Dedifferentiated amniotic fluid mesenchymal stem cell (primary cell): ENCODE data around the gene ADRA1B.
"Not testable (repeated sequence)": the region's sequence is repeated elsewhere in the genome, so short reads cannot be mapped to it uniquely, and the experiment has no call there.

Experiments used
- DNase-seq: peaks from one replicate; pipeline ENCODE4 v3.0.0-alpha.2; 2016; ENCODE audit errors: extremely low spot score

ADRA1B gene

DNA sequence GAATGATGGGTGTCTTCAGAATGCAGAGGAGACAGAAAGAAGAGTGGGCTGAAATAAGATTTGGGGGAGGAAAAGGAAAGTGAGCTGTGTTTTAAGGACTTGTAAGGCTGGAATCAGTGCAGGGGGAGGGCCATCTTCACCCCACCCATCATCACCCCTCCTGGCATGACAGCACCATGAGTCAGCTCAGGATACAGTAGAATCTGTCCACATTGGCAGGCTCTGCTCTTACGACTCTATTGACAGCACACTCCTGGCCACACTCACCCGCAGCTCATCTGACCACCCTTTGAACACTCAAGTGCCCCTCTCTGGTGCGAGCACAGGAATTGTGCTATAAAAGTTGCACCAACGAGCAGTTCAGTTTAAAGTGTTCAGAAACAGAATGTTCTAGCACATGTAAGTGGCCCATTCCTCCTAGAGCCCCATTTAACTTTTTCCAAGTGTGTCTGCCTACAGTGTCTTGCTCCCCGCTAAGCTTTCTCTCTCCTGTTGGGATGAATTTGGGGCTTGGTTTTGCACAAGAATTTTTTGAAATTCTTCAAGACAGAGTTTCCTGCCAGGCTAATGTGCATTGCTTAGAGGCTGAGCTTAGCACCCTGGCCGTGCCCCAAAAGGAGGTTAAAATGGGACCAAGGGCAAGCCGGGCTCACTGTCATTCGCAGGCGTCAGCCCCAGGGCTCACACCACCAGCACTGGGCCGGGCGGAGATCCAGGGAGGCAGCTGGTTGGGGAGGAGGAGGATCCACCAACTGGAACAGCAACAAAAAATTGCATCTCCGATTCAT is 12.0 kb downstream of the ADRA1B start:
- peak; percentile 61 for DNase-seq

DNA sequence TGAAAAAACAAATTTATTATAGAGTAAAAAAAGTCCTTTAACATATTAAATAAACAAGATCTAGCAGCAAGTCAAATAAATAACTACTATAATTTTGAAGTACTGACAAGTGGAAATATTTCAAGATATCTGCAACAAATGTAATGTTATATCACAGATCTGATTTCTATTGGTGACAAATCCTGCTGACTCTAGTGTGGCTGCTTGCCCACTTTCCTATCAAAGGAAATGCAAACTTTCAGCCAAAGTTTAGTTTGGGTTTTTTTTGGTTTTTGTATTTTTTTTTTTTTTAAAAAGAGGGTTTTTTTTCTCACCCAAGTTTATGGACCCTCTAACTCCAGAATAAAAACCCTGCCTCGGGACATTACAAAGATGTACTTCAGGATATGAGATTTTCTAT is 12.9 kb downstream of the ADRA1B start:
- no peak for DNase-seq

DNA sequence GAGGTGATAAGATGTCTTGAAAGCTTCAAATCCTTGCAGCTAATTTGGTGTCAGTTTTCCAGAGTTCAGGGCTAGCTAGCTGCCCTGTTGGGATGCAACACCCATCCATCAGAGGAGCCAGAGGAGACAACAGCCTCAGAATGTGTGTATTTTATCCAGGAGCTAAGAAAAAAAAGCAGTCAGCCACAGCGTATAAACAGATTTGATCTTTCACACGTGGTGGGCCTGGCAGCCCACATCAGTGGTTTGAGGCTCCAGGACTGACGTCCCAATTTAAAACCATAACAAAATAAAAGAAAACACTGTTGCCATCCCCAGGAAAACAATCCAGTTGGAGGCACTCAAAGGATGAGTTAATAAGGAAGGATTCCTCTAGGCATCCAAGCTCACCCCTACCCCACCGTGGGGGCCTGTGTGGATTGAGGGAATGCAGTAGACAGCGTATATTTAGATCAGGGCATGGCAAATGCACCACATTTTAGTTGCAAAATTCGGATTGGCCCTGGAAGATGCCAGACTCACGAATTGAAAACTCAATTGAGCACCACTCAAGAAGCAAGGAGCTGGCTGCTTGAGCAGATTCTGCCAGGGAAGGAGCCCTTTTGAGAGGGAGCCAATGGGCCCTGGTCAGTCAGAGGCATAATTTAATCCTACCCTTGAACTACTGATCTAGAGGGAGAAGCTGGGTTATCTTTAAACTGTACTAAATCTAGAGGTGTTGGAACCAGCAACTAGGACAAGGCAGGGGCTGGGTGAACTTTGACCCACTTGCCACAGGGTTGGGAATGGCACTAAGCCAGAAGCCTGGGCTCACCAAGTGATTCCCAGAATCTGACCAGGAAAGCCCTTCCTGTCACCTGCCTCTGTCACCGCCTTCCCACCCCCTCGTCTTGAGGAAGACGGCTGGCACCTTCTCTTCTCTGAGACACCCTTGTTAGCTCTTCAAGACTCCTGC is 17.5 kb downstream of the ADRA1B start:
- no peak for DNase-seq

DNA sequence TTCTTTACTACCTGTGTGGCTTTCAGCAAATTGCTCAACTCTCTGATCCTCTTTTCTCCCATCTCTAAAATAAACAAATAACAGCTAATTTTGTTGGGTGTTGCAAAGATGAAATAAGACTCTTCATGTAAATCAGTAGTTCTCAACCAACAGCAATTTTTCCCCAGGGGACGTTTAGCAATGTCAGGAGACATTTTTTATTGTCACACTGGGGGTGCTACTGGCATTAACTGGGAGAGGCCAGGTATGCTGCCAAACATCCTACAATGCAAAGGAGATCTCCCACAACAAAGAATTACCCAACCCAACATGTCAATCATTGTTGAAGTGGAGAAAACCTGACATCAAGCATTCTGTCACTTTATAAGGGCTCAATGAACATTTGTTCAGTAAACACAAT is 19.7 kb downstream of the ADRA1B start:
- no peak for DNase-seq

DNA sequence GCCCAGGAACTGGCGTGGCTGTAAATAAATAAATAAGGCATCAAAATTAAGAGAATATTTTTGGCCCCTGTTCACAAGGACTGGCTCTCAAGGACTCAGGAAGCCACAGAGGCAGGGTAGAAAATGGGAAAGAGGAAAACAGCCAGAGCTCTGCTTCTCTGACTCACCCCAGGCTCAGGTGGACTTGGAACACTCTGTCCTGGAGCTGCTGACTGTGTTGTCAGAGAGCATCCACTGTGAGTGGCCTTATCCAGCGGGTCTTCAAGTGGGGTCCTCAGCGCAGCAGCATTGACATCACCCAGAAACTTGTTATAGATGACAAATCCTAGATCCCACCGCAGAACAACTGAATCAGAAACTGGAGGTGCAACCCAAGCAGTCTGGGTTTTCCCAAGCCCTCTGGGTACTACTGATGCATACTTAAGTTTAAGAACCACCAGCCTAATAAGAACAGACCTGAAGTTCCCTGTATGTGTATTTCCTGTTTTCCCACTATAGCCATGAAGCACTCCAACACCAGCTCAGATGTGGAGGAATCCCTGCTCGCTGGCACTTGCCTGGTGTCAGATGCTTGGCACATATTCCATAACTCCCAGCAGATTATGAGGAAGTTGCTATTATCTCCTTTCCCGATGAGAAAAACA is 20.5 kb downstream of the ADRA1B start:
- no peak for DNase-seq

DNA sequence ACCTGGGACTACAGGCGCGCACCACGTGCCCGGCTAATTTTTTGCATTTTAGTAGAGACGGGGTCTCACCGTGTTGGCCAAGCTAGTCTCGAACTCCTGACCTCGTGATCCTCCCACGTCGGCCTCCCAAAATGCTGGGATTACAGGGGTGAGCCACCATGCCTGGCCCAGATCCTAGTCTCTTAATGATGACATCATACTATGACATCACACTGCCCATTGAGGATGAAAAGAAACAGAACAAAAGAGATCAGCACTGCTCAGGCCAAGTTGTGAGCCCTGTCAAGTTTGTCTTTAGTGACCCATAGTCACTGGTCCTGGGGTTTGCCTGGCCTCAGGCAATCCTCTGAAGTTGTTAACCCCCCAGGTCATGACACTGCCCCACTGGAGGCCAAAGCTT is 21.3 kb downstream of the ADRA1B start:
- no peak for DNase-seq

DNA sequence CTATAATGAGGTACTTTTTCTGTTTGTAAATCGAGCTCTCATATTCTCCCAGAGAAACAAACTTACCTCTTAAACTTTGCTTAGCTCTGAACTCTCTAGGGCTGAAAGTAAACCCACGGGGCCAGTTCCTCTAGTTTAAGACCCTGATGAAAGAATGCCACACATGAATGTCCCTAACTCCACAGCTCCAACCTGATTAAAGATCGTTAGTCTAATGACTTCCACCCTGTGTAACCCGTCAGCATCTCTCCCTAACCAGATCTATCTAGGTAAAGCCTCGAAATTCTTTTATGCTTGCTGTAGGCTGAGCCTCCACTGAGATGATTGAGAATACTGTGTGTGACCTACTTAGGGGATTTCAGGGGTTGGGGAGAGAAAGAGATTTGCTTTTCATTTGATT is 27.0 kb downstream of the ADRA1B start:
- DNase-seq = no peak

DNA sequence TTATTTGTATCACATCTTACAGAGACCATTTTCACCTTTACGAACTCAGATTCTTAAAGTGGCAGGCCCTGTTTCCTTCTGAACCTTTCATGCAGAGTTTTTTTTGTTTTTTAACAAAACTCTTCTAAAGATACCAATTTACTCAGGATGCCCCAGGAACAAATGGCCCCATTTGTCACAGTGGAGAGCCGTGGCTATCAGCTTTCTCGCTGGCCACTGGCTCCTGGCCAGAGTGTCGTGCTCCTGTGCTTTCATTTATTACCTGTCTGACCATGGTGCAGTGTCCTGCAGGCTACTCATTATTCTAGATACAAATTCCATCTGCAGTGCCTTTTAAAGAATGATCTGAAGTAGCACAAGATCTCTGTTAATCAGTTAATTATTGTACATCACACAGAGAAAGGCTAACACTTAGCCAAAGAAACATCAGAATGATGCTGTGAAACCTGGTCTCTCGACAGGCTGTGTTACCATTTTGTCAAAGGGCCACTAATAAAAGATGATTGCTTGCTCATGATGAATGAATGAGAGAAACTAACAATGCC is 27.8 kb downstream of the ADRA1B start:
- DNase-seq = no peak

DNA sequence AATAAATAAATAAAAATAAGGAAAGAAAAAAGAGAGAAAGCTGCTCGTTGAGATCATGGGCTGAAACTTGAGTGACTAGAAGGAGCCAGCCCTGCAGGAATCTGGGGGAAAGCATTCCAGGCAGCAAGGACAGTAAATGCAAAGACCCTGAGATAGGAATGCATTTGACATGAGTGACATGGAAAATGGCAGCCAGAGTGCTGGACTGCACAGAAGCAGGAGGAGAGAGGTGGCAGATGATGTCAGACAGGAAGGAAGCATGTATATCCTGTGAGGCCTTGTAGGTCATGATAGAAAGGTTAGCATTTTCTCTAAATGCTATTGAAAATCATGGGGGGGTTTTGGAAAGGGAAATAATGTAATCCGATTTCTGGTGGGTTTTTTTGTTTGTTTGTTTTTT is 29.1 kb downstream of the ADRA1B start:
- DNase-seq = no peak

DNA sequence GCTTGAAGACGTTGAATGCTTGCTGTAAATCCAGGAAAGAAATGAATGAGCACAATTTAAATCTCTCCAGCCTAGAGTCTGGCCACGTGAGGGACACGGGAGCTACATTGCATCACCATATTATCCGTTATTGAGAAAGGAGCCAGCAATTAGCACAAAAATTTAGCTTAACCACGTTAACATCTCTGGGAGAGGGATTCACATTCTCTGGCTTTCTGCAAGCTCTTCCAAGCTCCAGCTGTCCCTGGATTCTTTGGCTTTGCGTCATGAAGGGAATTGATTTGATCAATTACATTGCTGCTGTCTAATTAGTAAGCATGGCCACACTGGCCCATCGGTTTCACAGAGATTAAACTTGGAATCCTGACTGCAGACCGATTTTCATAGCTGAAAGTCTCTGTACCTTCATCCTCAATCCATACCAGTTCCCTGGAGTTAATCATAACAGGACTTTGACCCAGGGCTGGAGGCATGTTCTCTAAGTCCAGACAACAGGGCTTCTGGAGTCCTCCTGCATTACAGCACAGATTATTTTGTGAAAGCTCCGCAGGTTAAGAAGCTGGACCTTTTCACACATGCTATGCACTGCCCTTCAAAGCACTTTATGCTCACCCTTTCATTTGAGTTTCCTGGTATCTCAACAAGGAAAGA is 31.6 kb downstream of the ADRA1B start:
- no peak for DNase-seq

DNA sequence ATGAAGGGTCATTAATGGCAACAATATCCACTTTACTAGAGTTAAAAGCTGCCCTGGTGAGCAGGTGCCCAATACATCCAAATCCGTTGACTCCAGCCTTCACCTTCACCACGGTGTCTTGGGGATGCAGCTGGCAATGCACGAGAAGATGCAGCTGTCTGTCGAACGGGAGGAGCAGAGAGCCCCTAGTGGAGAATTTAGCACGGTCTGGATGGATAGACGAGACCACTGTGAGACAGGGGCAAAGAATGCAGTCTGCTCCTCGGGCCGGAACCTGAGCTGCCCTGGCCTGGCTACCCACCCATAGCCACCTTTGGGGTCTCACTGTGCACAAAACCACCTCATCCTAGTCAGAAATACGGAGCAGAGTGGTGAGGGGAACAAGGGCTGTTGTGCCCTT is 35.1 kb downstream of the ADRA1B start:
- no peak for DNase-seq

DNA sequence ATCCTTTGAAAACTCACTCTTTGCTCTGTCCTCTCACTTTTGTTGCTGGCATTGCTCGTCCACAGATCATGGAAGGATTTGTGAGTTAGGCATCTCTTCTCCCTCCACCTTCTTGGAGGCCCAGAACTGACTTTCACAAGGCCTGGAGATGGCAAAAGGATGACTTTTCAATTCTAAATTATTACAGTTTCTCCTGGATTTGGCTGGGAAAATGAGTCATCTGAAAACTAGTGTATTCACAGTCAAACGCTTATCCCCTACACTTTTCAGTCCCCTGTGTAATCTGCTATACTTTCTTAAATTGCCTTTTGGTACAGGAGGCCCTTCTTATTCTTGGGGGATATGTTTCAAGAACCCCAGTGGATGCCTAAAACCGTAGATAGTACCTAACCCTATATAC is 35.6 kb downstream of the ADRA1B start:
- no peak for DNase-seq

DNA sequence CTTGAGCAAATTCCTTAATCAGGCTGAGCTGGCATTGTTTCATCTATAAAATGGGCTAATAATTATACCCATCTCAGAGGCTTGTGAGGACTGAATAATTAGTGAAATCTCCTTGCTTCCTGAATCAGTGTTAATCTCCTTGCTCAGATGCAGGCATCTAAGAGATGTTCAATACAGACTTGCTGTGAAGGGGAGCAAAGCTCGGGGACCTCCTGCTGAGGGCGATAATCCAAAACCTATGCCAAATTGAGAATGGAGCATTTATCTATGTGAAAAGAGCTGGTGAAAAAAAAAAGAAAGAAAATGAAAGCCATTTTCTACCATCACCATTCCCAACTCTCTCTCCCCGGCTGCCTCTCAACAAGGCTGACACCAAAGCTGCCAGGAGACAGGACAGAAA is 37.3 kb downstream of the ADRA1B start:
- no peak for DNase-seq

DNA sequence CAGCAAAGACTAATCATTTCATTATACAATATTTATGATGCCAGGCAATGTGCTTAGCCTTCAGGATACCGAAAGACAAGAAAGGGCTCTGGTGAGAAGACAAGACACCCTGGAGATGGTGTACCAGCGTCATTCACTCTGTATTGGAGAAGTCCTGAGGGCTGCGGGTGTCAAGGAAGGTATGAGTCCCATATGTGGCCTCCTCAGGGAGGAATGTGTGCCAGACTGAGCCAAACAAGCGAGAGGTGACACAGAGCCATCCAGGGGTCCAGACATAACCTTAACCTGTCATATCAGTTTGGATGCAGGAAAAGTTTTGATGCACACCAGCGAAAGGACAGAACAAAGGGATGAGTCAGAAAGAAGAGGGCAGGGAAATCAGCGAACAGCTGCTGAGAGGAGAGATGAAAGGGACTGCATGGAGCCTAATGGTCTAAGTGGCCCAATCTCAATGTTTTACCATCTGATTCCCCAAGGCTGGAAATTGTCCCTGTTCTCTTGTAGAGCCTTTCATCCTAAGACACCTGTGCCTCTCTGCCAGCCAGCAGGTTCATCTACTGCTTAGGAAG is 38.9 kb downstream of the ADRA1B start:
- DNase-seq = no peak

DNA sequence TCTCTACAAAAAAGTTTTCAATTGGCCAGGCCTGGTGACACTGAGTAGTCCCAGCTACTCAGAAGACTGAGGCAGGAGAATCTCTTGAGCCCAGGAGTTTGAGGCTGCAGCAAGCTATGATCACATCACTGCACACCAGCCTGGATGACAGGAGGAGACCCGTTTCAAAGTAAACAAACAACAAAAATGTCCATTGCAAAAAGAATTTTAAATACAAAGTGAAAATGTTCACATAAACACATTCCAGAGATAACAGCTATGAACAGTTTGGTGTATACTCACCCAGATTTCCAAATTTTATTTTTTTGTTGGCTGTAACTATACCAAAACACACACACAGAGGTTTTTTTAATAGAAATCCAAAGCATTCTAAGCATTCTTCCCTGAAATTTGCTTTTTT is 39.8 kb downstream of the ADRA1B start:
- no peak for DNase-seq

DNA sequence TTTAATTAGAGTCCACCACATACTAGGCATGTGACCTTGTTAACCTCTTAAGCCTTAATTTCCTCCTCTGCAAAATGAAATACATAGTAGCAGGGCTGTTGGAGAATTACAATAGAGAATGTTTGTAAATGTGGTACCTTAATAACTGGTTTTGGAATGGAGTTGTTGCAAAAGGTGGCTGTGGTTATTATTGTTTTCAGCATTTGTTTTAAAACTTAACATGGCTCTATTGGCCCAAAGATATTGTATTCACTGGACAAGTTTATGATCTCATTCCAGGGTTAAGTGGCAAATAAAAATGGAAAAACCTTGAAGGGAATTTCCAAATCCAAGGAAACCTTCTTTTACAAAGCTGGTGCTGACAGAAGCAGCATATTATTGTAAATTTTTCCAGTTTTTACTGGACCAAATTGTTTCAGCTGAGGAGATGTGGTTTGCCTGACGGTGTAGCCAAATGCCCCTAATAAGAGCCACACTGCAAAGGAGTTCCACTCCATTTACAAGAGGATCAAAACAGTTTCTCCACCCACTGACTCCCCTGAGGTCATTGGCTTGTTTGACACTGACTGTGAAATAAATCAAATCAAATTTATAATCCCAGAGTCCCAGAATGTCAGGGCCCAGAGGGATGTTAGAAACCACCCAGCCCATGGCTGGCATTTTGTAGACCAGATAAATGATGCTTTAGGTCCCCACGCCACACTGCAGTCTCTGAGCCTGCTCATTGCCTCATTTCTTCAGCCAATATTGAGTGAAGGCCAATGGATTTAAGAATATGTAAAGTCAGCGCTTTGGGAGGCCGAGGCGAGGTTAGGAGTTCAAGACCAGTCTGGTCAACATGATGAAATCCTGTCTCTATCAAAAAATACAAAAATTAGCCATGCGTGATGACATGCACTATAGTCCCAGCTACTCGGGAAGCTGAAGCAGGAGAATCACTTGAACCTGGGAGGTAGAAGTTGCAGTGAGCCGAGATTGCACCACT is 45.2 kb downstream of the ADRA1B start:
- DNase-seq = no peak

DNA sequence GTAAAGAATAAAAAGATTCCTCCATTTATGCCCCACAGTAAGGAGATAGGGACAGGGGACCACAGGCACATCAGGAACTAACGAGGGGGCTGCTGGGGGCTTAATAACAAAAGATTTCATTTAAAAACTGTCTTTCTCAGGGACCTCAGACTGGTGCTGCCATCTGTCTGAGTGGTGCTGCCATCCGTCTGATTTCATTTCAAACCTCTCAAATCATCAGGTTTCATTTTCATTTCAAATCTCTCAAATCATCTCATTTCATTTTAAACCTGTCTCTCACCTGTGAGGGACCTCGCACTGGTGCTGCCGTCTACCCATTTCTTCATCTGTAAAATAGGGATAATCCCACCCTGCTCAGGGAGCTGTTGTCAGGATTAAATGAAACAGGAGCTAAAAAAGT is 45.9 kb downstream of the ADRA1B start:
- no peak for DNase-seq

DNA sequence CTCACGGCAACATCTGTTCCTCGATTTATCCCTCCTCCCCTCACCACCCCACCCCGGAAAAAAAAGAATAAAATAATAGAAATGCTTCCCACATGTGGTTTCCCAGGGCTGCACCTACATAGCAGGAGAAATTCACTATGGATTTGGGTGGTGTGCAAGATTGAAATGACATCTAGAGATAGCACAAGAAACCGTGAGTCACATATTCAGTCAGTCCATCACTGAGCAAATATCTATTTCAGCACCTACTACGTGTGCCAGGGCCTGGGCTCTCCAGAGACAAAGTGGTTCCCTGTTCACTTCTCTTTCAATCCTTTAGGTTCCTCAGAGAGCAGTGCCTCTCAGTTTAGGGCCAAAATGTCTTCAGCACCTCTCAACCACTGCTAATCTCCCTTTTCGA is 47.7 kb downstream of the ADRA1B start:
- no peak for DNase-seq

DNA sequence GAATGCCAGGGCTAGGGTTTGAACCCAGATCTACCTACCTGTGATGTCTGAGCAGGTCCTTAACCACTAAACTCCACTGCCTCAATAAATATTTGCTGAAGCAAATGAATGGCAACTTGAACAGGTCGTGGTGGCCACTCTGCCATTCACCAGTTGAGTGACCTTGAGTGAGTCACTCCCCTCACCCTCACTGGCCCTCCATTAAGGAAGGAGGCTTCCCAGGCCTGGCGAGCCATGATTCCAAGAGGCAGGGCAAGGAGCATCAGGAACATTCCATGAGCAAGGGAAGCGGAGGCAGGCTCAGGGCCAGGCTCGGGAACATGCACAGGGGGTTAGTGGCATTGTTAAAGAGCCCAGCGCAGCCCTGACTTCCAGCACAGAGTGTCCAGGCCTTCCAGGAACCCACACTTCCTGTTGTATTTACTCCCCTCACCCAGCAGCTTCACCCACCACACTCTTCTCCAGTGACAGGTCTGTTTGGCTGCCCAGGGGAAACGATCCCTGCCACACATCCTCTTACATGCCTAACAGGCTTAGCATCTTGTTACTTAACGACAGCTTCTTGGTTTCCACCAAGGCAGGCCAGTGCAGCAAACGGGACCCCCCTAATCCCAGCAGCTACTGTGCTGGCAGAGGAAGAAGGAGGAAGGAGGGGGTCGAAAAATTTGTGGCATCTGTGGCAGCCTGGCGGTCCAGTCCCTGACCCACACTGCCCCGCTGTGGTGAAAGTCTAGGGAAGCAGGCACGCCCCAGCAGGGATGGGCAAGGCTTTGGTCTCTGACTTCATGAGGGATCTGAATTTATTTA is 49.0 kb downstream of the ADRA1B start:
- peak; percentile 62 for DNase-seq

DNA sequence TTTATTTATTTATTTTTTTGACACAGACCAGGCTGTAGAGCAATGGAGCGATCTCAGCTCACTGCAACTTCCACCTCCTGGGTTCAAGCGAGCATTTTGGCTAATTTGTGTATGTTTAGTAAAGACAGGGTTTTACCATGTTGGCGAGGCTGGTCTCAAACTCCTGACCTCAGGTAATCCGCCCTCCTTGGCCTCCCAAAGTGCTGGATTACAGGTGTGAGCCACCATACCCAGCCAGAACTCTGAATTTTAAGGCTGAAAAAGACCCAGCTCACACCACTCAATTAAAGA is 49.5 kb downstream of the ADRA1B start:
- not testable (repeated sequence) for DNase-seq
